ENCODE results near the gene RTN4R.
"Not testable (repeated sequence)": the region's sequence is repeated elsewhere in the genome, so short reads cannot be mapped to it uniquely, and the experiment has no call there.

DNA sequence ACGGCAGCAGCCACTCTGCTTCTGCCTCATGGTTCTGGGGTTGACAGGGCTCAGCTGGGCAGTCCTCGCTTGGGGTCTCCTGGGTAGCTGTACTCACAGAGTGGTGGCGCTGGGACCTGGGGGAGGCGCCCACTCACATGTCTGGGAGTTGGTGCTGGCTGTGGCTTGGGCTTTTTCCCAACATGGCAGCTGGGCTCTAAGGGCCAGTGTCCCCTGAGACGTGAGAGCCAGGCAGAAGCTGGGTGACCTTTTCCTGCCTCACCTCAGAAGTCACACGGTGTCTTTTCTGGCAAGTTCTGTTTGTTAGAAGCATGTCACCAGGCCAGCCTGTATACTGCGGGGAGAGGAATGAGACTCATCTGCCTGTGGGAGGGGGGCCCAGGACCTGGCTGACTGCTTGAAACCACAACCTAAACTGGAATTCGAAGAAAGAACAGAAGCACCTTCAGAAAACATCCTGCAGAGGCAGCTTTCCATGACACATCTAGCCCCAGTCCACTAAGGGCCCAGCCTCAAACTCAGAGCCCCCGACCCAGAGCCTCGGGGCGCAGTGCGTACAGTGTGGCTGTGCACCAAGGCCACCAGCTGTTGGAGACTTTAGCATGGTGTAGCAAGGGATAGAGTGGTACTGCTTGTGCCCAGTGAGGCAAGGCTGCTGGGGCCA lies 37.2 kb upstream of the RTN4R start:
- not testable (repeated sequence) for TF ChIP-seq POLR2A (IDR thresholded peaks at IDR 0.05)
- TF ChIP-seq, protein P1, sequence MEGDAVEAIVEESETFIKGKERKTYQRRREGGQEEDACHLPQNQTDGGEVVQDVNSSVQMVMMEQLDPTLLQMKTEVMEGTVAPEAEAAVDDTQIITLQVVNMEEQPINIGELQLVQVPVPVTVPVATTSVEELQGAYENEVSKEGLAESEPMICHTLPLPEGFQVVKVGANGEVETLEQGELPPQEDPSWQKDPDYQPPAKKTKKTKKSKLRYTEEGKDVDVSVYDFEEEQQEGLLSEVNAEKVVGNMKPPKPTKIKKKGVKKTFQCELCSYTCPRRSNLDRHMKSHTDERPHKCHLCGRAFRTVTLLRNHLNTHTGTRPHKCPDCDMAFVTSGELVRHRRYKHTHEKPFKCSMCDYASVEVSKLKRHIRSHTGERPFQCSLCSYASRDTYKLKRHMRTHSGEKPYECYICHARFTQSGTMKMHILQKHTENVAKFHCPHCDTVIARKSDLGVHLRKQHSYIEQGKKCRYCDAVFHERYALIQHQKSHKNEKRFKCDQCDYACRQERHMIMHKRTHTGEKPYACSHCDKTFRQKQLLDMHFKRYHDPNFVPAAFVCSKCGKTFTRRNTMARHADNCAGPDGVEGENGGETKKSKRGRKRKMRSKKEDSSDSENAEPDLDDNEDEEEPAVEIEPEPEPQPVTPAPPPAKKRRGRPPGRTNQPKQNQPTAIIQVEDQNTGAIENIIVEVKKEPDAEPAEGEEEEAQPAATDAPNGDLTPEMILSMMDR (IDR thresholded peaks at IDR 0.05) = not testable (repeated sequence)

Measured in lower leg skin (tissue), 3 donors.